Heart right ventricle (tissue), 16 donors: ENCODE results near the gene SRPRB. TPM values are rescaled to one million over a fixed set of nuclear protein-coding genes. Genes with fewer than 3 reads are reported as not detected.

ENCODE experiments used
- ATAC-seq, 8 donors: fragments of 200-7000 bp; cut with Tn5 transposase; one replicate each; pipeline ENCODE4 v1.9.1; 2020; ENCODE audit warnings: mild to moderate bottlenecking in 8 of 8, moderate library complexity in 8 of 8, moderate number of reproducible peaks in 1 of 8
- DNase-seq, 2 donors: peaks; one replicate each; pipeline ENCODE4 v3.0.0-alpha.2; 2020
- H3K27ac ChIP-seq, 10 donors: fragments of 200-600 bp; sonication (generic) in 2 of 10; one replicate each; pipeline versions ENCODE4 v1.5.0 to v1.8.0; 2020 to 2022; ENCODE audit warnings: mild to moderate bottlenecking in 3 of 10
- H3K27me3 ChIP-seq, 7 donors: fragments of 200-600 bp; one replicate each; pipeline ENCODE4 v1.8.0; 2021 to 2022; ENCODE audit warnings: mild to moderate bottlenecking in 2 of 7
- H3K36me3 ChIP-seq, 9 donors: fragments of 200-600 bp; sonication (generic) in 1 of 9; one replicate each; pipeline versions ENCODE4 v1.5.0 to v1.8.0; 2020 to 2022; ENCODE audit warnings: mild to moderate bottlenecking in 2 of 9
- H3K4me1 ChIP-seq, 9 donors: fragments of 200-600 bp; sonication (generic) in 1 of 9; one replicate each; pipeline versions ENCODE4 v1.5.0 to v1.8.0; 2020 to 2022; ENCODE audit warnings: mild to moderate bottlenecking in 4 of 9
- H3K4me3 ChIP-seq, 10 donors: fragments of 200-600 bp; sonication (generic) in 2 of 10; one replicate each; pipeline versions ENCODE4 v1.5.0 to v1.8.0; 2020 to 2022; ENCODE audit warnings: mild to moderate bottlenecking in 7 of 10, moderate library complexity in 2 of 10
- H3K9me3 ChIP-seq, 11 donors: fragments of 200-600 bp in 10 of 11; sonication (generic) in 2 of 11; one replicate each; pipeline versions ENCODE4 v1.5.0 to v1.8.0; 2013 to 2022; ENCODE audit warnings: mild to moderate bottlenecking in 2 of 11, control low read depth in 1 of 11, moderate library complexity in 1 of 11
- CTCF ChIP-seq, 9 donors: fragments of 200-600 bp; sonication (generic) in 2 of 9; IDR thresholded peaks; one replicate each; pipeline versions ENCODE4 v1.5.0 to v1.8.0; 2021 to 2022; ENCODE audit warnings: antibody characterized with exemption in 9 of 9, mild to moderate bottlenecking in 5 of 9, moderate library complexity in 1 of 9
- WGBS, 2 donors: extraction: QIAGEN DNeasy Blood & Tissue Kit; methylation state at CpG; one replicate each; pipeline ENCODE4 v1.1.7; 2013; ENCODE audit warnings: inconsistent platforms in 1 of 2; 5-methylcytosine and 5-hydroxymethylcytosine counted together
- intact Hi-C, 10 donors: fragments of 100-400 bp; cut with DNase I; formaldehyde crosslinking; loops; one replicate each; pipeline versions ENCODE4 v1.11.1 to v1.14.2; 2022
- polyA plus RNA-seq, 2 donors: library from polyadenylated mRNA; stranded (reverse); fragments of 200-250 nt; gene quantifications; one replicate each; pipeline ENCODE4 v1.2.3, GENCODE V29; 2013
- total RNA-seq, 10 donors: library from RNA; stranded (reverse); fragmentation: NEBNext Ultra II Directional in 3 of 10; extraction: Animal tissue kit (Norgen Biotek cat#: 25700) in 3 of 10; gene quantifications; one replicate each; pipeline versions ENCODE4 v1.2.1 to v1.2.4, GENCODE V29; 2021 to 2023
- donor health status: Arrhythmogenic right ventricular cardiomyopathy.
- donor health status: ischemic (EF 13 %, LVEDD 7.1; RV severe dilation, severe dysfunction).
- donor health status: healthy with polysubstance abuse.
- donor health status: DM: no; HTN: yes; CAD: no.
- donor health status: DM: no; HTN: no; CAD: no.
- donor health status: ischemic (EF 25% LVEDD 6.9; RV normal size, moderate dysfunction).
- donor health status: ischemic (EF 25% LVEDD 5.7; RV mildly dilated, moderate dysfunction).
- donor health status: healthy.
- donor health status: DM: yes; HTN: yes; CAD: no.
- donor health status: Ischemic cardiomyopathy.
- donor health status: ischemic (EF 35%, LVEDD 5.7; RV mildly dilated, moderate dysfunction).
- donor health status: nonischemic (EF 11% LVEDD 7.7; RV severe dilation, severe dysfunction).
- donor health status: DM: yes; HTN: yes; CAD: no.
- donor health status: PGD.
- donor health status: ischemic (EF 29% LVEDD 5.4; RV normal size, mild dysfunction).
- donor health status: nonischemic (EF 23%, LVEDD 6.1; RV moderate dilation, normal function).

The SRPRB gene
- total and polyA plus RNA-seq, 12 donors = 12.1 to 46.2 (median 27.0) TPM

DNA sequence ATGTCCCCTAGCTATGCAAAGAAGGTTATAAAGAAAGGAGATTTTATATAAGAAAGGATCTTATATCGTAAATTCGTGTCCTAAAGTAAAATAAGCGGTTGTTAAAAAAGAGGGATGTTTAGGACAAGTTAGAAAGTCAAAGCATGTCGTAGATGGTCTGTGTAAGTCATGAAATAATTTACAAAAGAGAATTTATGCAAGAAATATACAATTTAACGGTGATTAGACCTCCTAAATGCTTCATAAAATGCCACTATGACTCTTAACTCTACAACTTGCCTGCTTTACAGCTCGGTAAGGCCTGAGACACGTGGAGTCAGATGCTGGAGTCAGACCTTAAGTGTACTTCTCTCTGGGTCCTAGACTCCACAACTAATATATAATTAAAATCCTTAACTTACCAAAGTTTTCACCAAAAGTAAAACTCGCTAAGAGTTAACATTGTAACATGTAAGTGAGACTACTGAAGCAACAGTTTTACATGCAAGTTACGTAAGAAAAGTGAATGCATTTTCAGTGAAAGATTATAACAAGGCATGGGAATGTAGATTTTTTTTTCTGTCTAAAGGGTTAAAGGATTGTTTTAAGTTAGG is 13.3 kb upstream of the SRPRB start:
- H3K27me3 ChIP-seq = peaks cover 0 to 6% (median 0%) of the 10 kb centered on the region in 7 donors
- intact Hi-C loops = no loop called here
- WGBS, 2 donors = 51 to 58% methylated on average over 9 of the region's 9 CpGs

GRCh38 chr3:133797396-133798105 is 8.1 kb upstream of the SRPRB start:
- no peak for TF ChIP-seq CTCF (IDR thresholded peaks at IDR 0.05)
- DNase-seq (no peak), ATAC-seq (no peak)
- Histone ChIP-seq H3K4me1 (no peaks in the 10 kb centered on the region), H3K4me3 (no peak overlapping the region), H3K27me3 (peaks cover 0 to 24% (median 15%) of the 10 kb centered on the region in 7 donors), H3K9me3 (peaks cover 0 to 14% (median 0%) of the 10 kb centered on the region in 11 donors), H3K36me3 (no peaks in the 10 kb centered on the region), H3K27ac (no peak overlapping the region)
- intact Hi-C loops = no loop called here
- WGBS, 2 donors = 67 to 75% methylated on average over 3 of the region's 3 CpGs

More for the DNA sequence above, 13.3 kb upstream of the SRPRB start:
- no peaks in the 10 kb centered on the region for H3K36me3 ChIP-seq
- peaks cover 0 to 37% (median 8%) of the 10 kb centered on the region in 11 donors for H3K9me3 ChIP-seq
- no peak overlapping the region for H3K27ac ChIP-seq
- H3K4me1 ChIP-seq = no peaks in the 10 kb centered on the region
- H3K4me3 ChIP-seq = no peak overlapping the region
- DNase-seq (no peak), ATAC-seq (no peak)
- no peak for TF ChIP-seq CTCF (IDR thresholded peaks at IDR 0.05)

DNA sequence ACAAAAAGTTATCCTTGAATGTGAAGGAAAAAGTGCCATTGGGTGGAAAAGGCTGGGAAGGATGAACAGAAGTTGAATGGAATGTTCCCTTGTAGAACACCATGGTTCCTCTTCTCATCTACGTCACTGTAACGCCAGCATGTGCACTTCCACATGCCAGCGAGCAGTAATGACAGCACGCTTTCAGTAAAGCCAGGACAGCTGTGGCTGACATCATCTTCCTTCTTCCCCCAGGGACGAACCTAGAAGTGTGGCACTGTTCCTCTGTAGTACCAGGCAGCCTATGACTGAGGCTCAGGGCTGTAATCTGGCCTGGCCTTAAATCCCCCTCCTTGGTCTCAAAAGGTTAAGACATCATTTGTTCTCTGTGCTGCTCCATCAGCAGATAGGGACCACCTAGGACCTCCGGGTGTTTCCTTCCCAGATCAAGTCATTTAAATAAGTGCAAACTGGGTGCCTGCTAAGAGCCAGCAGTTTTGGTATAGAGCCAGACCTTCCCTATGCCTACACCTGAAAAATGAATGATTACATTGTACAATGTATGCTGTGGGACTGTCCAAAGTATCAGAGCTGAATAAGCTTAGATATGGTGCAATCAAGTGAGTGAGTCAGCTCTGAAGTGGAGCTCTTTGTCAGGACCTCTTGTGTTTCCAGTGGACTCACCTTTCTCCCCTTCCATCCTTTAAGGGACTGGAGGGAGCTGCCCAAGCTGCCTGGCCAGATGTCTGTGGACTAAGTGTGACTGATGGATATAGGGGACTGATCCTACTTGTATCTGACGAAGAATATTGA is 5.6 kb upstream of the SRPRB start:
- ATAC-seq (peak in 5 of 8 donors; percentile 21 to 78 (median 67)), DNase-seq (no peak)
- Histone ChIP-seq H3K9me3 (no peaks in the 10 kb centered on the region), H3K4me1 (peaks cover 0 to under 1% (median 0%) of the 10 kb centered on the region in 9 donors), H3K36me3 (no peaks in the 10 kb centered on the region), H3K27ac (no peak overlapping the region), H3K27me3 (peaks cover 0 to 24% (median 15%) of the 10 kb centered on the region in 7 donors), H3K4me3 (no peak overlapping the region)
- WGBS, 2 donors = 48 to 59% methylated on average over 7 of the region's 7 CpGs
- TF ChIP-seq CTCF (IDR thresholded peaks at IDR 0.05) = no peak
- intact Hi-C loops = loop anchor here in 3 of 10 donors (5.0 to 10.0 kb wide), 2 partner anchors 135 to 138 kb away; partner anchors contain the start of gene TOPBP1 (in 3 of the 3)

DNA sequence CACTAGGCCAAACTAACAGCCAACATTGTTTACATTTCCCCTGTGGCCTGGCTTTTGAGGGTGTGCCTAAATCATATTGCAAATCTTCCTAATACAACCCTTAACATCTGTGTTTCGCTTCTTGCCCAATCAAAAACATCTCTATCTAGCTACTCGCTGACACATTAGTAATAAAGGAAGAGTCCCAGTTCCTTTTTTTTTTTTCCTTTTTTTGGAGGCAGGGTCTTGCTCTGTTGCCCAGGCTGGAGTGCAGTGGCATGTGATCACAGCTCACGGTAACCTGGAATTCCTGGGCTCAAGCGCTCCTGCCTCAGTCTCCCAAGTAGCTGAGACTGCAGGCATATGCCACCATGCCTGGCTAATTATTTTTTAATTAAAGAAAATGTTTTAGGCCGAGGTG is 2.1 kb upstream of the SRPRB start:
- Histone ChIP-seq H3K4me3 (no peak overlapping the region), H3K36me3 (peaks cover 0 to 11% (median 9%) of the 10 kb centered on the region in 9 donors), H3K9me3 (no peaks in the 10 kb centered on the region), H3K4me1 (peaks cover 0 to 21% (median 12%) of the 10 kb centered on the region in 9 donors), H3K27ac (no peak overlapping the region), H3K27me3 (peaks cover 0 to 12% (median 6%) of the 10 kb centered on the region in 7 donors)
- intact Hi-C loops = loop anchor here in 3 of 10 donors (5.0 to 10.0 kb wide), 2 partner anchors 139 to 141 kb away; partner anchors contain the start of gene TOPBP1 (in 3 of the 3)
- WGBS, 2 donors = 90 to 91% methylated on average over 5 of the region's 5 CpGs
- no peak for TF ChIP-seq CTCF (IDR thresholded peaks at IDR 0.05)
- ATAC-seq (no peak), DNase-seq (no peak)
